ENCODE data around the gene GPR160.

GPR160 gene

GRCh38 chr3:170027233-170028102 lies 10.3 kb upstream of the GPR160 start:
- no peak for DNase-seq

DNA sequence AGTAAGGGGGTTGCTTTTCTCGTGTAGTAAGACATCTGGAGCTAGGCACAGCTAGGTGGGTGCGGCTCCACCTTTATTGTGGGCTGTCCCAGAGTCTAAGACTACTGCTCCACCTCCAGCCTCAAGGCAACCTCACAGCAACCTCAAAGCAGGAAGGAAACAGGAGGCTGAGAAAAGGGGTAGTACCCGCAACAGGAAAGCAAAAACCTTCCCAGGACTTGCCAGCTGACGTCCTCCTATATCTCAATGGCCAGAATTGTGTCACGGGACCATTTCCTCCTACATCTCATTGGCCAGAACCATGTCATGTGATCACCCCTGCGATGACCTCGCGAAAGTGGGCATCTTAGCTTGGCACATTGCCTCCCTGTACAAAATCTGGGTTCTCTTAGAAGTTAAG lies 4.3 kb upstream of the GPR160 start:
- DNase-seq: peak; percentile 74

- peak; percentile 27 for DNase-seq
Observed at GRCh38 chr3:170038434-170039110, 777 bp downstream of the GPR160 start.

DNA sequence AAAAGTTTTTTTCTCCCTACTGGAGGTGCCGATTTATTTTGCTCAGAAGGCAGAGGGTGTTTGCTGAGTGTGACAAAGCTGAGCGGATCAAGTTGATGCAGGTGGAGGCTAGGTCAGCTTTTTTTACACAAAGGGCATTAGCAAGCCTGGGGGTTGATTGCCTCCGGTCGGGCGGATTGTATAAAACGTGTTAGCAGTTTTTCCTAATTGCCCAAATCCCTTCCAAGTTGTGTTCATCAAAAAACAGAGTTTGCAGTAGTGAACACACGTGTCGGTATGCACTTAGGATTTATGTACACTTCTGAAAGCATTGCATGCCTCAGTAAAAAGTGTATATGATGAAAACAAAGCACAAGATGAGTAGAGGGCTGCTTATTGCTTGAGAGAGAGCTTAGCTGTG lies 2.6 kb downstream of the GPR160 start:
- no peak for DNase-seq

DNA sequence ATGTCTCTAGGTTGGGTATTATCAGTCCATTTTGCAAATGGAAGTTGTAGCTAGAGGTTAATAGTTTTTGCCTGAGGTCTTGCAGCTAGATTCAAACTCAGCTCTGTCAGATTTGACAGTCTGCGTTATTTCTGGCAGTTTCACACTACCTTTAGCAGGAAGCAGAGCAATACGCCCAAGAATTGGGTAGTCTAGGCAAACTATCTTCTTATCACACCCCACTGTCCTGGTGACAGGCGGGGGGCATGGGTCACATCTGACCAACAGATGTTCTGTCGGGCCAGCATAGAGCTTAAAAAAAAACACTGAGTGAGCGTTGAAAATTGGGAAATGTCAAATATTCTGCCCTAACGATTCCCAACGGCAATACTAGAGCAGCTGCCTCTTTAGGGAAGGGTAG lies 5.7 kb downstream of the GPR160 start:
- no peak for DNase-seq

DNA sequence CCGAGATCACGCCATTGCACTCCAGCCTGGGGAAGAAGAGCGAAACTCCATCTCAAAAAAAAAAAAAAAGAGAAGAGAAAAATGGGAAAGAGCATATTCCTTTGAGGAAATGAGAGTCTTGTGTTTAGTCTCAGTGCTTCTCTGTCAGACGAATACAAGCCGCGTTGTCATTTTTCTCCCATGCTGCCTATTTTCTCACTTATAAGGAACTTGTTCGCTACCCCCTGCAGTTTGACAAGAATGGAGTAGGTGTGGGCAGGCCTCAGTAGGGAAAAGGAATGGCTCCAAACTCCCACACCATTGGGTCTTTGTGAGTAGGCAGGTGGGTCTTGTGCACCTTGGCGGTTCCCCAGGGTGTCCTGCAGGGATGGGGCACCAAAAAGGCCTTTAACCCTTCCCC lies 6.5 kb downstream of the GPR160 start:
- no peak for DNase-seq

DNA sequence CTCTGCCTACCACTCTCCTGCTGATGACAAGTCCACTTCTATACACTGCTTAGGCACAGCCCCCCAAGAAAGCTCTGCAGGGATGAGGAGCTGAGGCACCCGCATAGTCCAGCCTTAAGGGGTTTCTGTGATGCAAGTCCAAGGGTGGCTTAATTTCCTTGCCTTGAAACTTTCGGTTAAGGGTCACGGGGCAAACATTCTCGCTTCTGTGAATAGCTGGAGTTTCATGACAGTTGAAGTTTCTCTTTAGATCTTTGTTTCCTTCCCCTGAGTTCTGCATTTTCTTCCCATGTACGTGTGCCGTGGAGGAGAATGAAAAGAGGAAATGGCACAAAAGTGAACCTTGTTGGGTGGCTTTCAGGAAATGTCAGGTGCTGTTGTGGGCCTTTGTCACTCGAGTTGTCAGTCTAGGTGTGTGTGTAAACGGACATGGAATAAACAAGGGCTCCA lies 7.0 kb downstream of the GPR160 start:
- DNase-seq: no peak

GRCh38 chr3:170046269-170047132 lies 8.7 kb downstream of the GPR160 start:
- DNase-seq: no peak

DNA sequence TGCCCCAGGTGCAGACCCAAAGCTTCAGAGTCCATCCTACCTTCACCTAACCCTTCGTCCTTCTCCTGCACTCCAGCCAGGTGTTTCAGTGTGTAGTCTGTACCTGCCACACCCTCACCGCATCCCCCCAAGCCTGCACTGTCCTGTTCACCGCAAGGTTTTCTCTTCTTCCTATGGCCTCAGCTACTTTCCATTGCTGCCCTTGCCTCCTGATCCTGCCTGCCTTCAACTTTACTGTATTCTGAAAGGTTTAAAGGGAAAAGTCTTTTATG lies 9.3 kb downstream of the GPR160 start:
- no peak for DNase-seq

DNA sequence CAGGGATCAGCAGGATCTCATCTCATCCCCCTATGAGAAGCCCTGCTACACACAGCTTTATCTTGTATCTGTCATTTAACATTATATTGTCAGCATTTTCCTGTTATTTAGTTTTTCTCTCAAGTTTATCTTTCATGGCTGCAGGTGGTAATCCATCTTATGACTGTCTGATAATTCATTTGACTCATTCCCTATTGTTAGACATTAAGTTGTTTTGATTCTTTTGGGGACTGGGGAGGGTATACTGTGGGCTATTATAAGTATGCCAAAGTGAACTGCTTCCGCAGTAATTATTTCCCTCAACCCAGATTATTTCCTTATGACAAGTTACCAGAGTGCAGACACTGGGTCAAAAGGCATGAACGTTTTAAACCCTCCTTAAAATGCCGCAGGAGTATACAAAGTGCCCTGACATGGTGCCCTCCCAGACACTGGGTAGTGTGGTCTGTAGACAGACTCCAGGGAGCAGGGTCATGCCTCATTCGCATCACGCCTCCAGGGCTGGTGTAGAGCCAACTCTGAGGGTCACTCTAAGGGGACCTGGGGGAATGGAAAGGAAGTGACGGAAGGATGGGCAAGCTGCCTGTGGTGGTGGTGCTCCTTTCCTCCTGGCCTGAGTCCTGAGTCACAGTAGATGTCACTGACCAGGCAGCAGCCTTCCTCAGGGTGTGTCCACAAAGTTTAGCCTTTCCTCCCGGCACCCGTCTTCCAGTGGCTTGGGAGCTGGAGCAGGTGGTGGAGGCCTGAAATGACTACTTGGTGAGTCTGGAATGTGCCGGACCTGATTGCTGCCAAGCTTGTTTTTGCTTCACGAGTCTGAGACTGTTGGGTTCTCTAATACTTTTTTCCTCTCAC lies 11.6 kb downstream of the GPR160 start:
- DNase-seq: no peak

GRCh38 chr3:170050753-170051152 lies 13.0 kb downstream of the GPR160 start:
- no peak for DNase-seq

GRCh38 chr3:170052398-170052797 lies 14.6 kb downstream of the GPR160 start:
- no peak for DNase-seq

DNA sequence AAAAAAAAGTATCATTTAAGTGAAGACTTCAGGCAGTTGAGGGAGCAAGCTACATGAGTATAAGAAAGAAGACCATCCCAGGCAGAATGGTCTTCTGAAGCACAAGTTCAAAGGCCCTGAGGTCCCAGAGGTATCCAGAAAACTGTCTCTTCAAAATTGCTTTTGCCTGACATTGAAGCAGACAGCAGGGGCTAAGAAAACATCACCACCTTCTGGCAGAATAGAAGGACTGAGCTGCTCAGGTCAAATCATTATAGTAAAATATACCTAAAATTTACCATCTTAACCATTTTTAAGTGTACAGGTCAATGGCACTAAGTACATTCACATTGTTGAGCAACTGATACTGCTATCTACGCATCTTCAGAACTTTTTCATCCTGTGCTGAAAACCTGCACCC lies 16.4 kb downstream of the GPR160 start:
- DNase-seq: peak; percentile 28

- DNase-seq: no peak
Observed at GRCh38 chr3:170055209-170055608, 17.4 kb downstream of the GPR160 start.

GRCh38 chr3:170056710-170057454 lies 19.1 kb downstream of the GPR160 start:
- DNase-seq: no peak

GRCh38 chr3:170057550-170057949 lies 19.8 kb downstream of the GPR160 start:
- DNase-seq: no peak

DNA sequence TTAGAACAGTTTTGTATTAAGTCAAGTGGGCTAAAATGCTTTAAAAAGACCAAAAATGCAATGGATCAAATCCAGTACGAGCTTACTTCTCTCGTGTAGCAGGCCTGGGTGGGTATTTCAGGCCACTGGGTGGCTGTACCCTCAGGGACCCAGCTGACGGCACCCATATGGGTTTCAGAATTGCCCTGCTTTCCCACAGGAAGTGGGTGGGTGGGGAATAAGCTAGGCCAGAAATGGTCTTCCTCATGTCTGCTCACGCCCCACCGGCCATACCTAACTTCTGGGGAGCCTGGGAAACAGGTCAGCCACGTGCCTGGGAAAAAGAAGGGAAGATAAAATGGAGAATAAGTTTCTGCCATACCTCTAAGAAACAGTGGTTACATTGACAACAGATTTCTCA lies 20.3 kb downstream of the GPR160 start:
- no peak for DNase-seq

GRCh38 chr3:170059447-170059846 lies 21.7 kb downstream of the GPR160 start:
- no peak for DNase-seq

GRCh38 chr3:170062068-170062467 lies 24.3 kb downstream of the GPR160 start:
- DNase-seq: no peak

DNA sequence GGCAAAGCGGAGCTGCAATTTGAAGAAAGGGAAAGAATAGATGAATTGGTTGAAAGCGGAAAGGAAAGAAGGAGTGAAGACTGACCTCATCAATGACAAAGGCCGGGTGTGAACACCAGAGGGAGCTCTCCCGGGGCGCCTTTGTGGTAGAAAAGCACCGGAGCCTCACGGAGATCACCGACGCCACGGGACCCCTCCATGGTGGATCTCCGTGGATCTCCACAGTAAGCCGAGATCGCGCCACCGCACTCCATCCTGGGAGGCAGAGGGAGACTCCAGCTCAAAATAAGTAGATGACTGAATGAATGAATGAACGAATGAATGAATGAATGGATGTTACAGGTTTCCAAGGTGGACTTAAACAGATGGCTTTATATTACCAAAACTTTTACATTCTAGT lies 25.0 kb downstream of the GPR160 start:
- no peak for DNase-seq

DNA sequence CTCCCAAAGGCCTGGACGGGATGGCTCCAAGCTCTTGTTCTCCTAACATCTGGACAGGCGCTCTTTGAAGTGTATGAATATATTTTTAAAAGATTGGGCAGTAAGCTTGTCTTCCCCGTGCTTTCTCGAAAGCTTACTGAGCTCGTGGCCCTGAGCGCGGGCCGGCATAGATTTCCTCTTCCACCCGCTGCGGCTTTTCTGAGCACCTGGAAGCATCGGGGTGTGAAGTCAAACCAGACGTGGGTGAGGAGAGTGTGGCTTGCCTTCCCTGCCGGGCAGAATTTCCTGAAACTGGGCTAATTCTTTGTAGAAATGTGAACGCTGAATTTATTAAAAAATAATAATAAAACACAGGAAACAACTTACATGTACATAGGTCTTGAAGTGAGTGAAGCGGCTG lies 25.9 kb downstream of the GPR160 start:
- no peak for DNase-seq

GRCh38 chr3:170064108-170064507 lies 26.3 kb downstream of the GPR160 start:
- DNase-seq: no peak
